SU-DHL-6 (cell line): ENCODE results near the gene UQCC2.

ENCODE experiments used
- EZH2phosphoT487 ChIP-seq: fragments of 200-600 bp; sonication (generic), shearing (Covaris generic); conservative IDR thresholded peaks from 2 replicates; pipeline ENCODE4 v1.6.1; 2018; ENCODE audit warnings: mild to moderate bottlenecking, antibody characterized with exemption, low read length, moderate library complexity, mixed read lengths
- TF ChIP-seq, protein P1 (sequence below): fragments of 200-600 bp; sonication (generic); IDR thresholded peaks from one replicate; pipeline ENCODE4 v1.5.1; 2017; ENCODE audit warnings: antibody characterized with exemption, mild to moderate bottlenecking, low read length, moderate library complexity; ENCODE audit not compliant: insufficient read depth, poor library complexity, severe bottlenecking

DNA sequence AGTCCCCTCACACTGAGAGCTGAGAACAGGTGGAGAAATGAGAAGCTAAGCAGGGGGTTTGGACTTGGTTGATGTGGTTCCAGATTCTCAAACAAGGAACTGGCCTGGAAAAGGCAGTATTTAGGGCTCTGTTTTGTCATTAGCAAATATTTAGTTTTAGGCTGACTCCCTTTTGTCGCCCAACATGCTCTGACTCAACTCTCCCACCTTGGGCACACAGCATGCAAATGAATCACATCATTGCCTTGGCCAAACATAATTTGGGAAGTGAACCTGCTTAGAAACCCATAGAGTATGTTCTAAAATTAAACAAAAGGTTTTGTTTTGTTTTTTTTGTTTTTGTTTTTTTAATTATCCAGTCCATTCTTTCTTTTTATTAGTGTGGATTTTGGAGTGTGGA is 9.5 kb upstream of the UQCC2 start:
- TF ChIP-seq, protein P1, sequence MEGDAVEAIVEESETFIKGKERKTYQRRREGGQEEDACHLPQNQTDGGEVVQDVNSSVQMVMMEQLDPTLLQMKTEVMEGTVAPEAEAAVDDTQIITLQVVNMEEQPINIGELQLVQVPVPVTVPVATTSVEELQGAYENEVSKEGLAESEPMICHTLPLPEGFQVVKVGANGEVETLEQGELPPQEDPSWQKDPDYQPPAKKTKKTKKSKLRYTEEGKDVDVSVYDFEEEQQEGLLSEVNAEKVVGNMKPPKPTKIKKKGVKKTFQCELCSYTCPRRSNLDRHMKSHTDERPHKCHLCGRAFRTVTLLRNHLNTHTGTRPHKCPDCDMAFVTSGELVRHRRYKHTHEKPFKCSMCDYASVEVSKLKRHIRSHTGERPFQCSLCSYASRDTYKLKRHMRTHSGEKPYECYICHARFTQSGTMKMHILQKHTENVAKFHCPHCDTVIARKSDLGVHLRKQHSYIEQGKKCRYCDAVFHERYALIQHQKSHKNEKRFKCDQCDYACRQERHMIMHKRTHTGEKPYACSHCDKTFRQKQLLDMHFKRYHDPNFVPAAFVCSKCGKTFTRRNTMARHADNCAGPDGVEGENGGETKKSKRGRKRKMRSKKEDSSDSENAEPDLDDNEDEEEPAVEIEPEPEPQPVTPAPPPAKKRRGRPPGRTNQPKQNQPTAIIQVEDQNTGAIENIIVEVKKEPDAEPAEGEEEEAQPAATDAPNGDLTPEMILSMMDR = no peak
- no peak for TF ChIP-seq EZH2phosphoT487
